HepG2 (cell line): ENCODE measurements around the gene FNDC8. TPM values are rescaled to one million over a fixed set of nuclear protein-coding genes. Genes with fewer than 3 reads are reported as not detected.

Experiments used
- ATAC-seq: fragments of 200-7000 bp; cut with Tn5 transposase; 3 replicates; pipeline ENCODE4 v1.9.1; 2020; ENCODE audit warnings: mild to moderate bottlenecking, moderate library complexity
- BruUV-seq: library from RNA; stranded (reverse); fragments of 400-500 nt; replicated peaks from 2 replicates; lab custom pipeline; 2021; lab: Mats Ljungman, UMichigan
- CTCF ChIA-PET: fragments of 300-600 bp; formaldehyde crosslinking; extraction: SDS; loops from one replicate; lab custom pipeline; 2021; ENCODE audit warnings: low total read pairs, inconsistent platforms, low intra/inter-chr PET ratio; lab: Yijun Ruan, JAX
- POLR2A ChIA-PET: fragments of 350-600 bp; sonication (Branson Sonifier 250); formaldehyde crosslinking; loops from one replicate; lab custom pipeline; 2020; ENCODE audit warnings: antibody characterized with exemption, inconsistent platforms; lab: Yijun Ruan, JAX
- DNase-seq: peaks from one replicate; pipeline ENCODE4 v3.0.0-alpha.2; 2015; ENCODE audit warnings: low spot score
- FAIRE-seq: peaks from 3 replicates; lab custom pipeline; 2011; peaks lifted over from hg19 to GRCh38; lab: Jason Lieb, UNC
- H2AFZ ChIP-seq: one replicate; pipeline ENCODE4 v1.6.1; 2011; ENCODE audit warnings: low read length, inconsistent platforms
- H3K27ac ChIP-seq: fragments of 300-600 bp; 3 replicates; pipeline ENCODE4 v1.8.0; 2011; ENCODE audit warnings: mixed run types, mild to moderate bottlenecking, mixed read lengths, low read length, inconsistent platforms; ENCODE audit not compliant: insufficient read depth; ENCODE audit errors: extremely low read length
- H3K27me3 ChIP-seq, 2 experiments: fragments of 200-600 bp in 1 of 2; 2 replicates in 1 of 2; 3 replicates in 1 of 2; pipeline versions ENCODE4 v1.6.0 to v1.8.0; 2011; ENCODE audit warnings: low read length in 2 of 2, mild to moderate bottlenecking in 2 of 2, moderate library complexity in 2 of 2, inconsistent platforms in 1 of 2; ENCODE audit not compliant: insufficient read depth in 2 of 2, control insufficient read depth in 1 of 2
- H3K36me3 ChIP-seq, 2 experiments: fragments of 200-600 bp in 1 of 2; replicated peaks in 1 of 2; 2 replicates in 1 of 2; 3 replicates in 1 of 2; pipeline versions ENCODE4 v1.5.1 to v1.8.0; 2011; ENCODE audit warnings: low read length in 2 of 2, inconsistent platforms in 1 of 2; ENCODE audit not compliant: insufficient read depth in 2 of 2, control insufficient read depth in 1 of 2
- H3K4me1 ChIP-seq: 2 replicates; pipeline ENCODE4 v1.5.1; 2012; ENCODE audit warnings: low read length, inconsistent platforms; ENCODE audit not compliant: insufficient read depth
- H3K4me2 ChIP-seq: 2 replicates; pipeline ENCODE4 v1.6.0; 2011; ENCODE audit warnings: low read depth, low read length, inconsistent platforms
- H3K4me3 ChIP-seq, 3 experiments: fragments of 200-600 bp in 1 of 3; sonication (generic), shearing (Covaris generic) in 1 of 3; replicated peaks in 1 of 3; 2 replicates each; pipeline ENCODE4 v1.5.1; 2011 to 2016; ENCODE audit warnings: low read length in 3 of 3, inconsistent platforms in 2 of 3, low read depth in 2 of 3, mild to moderate bottlenecking in 2 of 3, control low read depth in 1 of 3, mixed read lengths in 1 of 3; ENCODE audit not compliant: insufficient read depth in 1 of 3
- H3K79me2 ChIP-seq: one replicate; pipeline ENCODE4 v1.6.1; 2011; ENCODE audit warnings: low read length, inconsistent platforms; ENCODE audit not compliant: insufficient read depth
- H3K9ac ChIP-seq: 2 replicates; pipeline ENCODE4 v1.6.0; 2011; ENCODE audit warnings: mild to moderate bottlenecking, low read depth, low read length, inconsistent platforms; ENCODE audit not compliant: insufficient read depth
- H3K9me3 ChIP-seq: 2 replicates; pipeline ENCODE4 v1.5.1; 2012; ENCODE audit warnings: mild to moderate bottlenecking, low read length
- H4K20me1 ChIP-seq: 2 replicates; pipeline ENCODE4 v1.6.0; 2011; ENCODE audit warnings: inconsistent platforms, mild to moderate bottlenecking, low read length, moderate library complexity; ENCODE audit not compliant: insufficient read depth
- CBFB ChIP-seq: sonication (generic); formaldehyde crosslinking; IDR thresholded peaks from 2 replicates; pipeline ENCODE4 v1.4.0; 2020; ENCODE audit warnings: missing genetic modification reagents
- CEBPB ChIP-seq: IDR thresholded peaks from 2 replicates; pipeline ENCODE4 v1.6.1; 2011; ENCODE audit warnings: low read depth, low read length, improper control_type of control experiment, borderline replicate concordance
- DR1 ChIP-seq: sonication (generic); formaldehyde crosslinking; IDR thresholded peaks from 2 replicates; pipeline ENCODE4 v1.8.0; 2021; ENCODE audit warnings: mild to moderate bottlenecking, missing genetic modification reagents, inconsistent platforms
- FOXK2 ChIP-seq: fragments of 450-650 bp; IDR thresholded peaks from 2 replicates; pipeline ENCODE4 v1.6.1; 2016
- FUBP1 ChIP-seq: sonication (generic); formaldehyde crosslinking; IDR thresholded peaks from 2 replicates; pipeline ENCODE4 v1.5.1; 2020; ENCODE audit warnings: missing genetic modification reagents, mild to moderate bottlenecking, borderline replicate concordance
- HNRNPL ChIP-seq: fragments of 200-400 bp; formaldehyde crosslinking; IDR thresholded peaks from 2 replicates; pipeline ENCODE4 v1.6.1; 2017; ENCODE audit warnings: mild to moderate bottlenecking, low read depth, low read length
- KLF16 ChIP-seq, 2 experiments: sonication (generic) in 1 of 2; formaldehyde crosslinking in 1 of 2; IDR thresholded peaks; 2 replicates each; pipeline versions ENCODE4 v1.6.1 to v1.8.0; 2016 to 2023; ENCODE audit warnings: missing genetic modification reagents in 2 of 2, missing compliant biosample characterization in 1 of 2
- KLF6 ChIP-seq: IDR thresholded peaks from 2 replicates; pipeline ENCODE4 v1.8.0; 2016; ENCODE audit warnings: missing biosample characterization, missing genetic modification reagents
- MIXL1 ChIP-seq: IDR thresholded peaks from 2 replicates; pipeline ENCODE4 v1.6.1; 2016
- NCOR1 ChIP-seq: fragments of 200-600 bp; sonication (generic); IDR thresholded peaks from 2 replicates; pipeline ENCODE4 v1.7.0; 2017; ENCODE audit warnings: antibody characterized with exemption, low read length, borderline replicate concordance
- RNF219 ChIP-seq: sonication (generic); formaldehyde crosslinking; IDR thresholded peaks from 2 replicates; pipeline ENCODE4 v1.5.0; 2020; ENCODE audit warnings: mild to moderate bottlenecking, missing genetic modification reagents
- TARDBP ChIP-seq: sonication (generic); formaldehyde crosslinking; IDR thresholded peaks from 2 replicates; pipeline ENCODE4 v1.8.0; 2022; ENCODE audit warnings: mild to moderate bottlenecking, missing genetic modification reagents
- TFE3 ChIP-seq: IDR thresholded peaks from 2 replicates; pipeline ENCODE4 v1.6.1; 2016
- U2AF1 ChIP-seq: fragments of 200-400 bp; formaldehyde crosslinking; optimal IDR thresholded peaks from 2 replicates; pipeline ENCODE3; 2017; ENCODE audit warnings: mild to moderate bottlenecking, low read depth, low read length
- ZNF138 ChIP-seq: sonication (generic); formaldehyde crosslinking; IDR thresholded peaks from 2 replicates; pipeline ENCODE4 v1.5.0; 2020; ENCODE audit warnings: mild to moderate bottlenecking, low read depth, missing genetic modification reagents
- ZNF724P ChIP-seq: sonication (generic); formaldehyde crosslinking; IDR thresholded peaks from 2 replicates; pipeline ENCODE4 v1.8.0; 2022; ENCODE audit warnings: missing genetic modification reagents, borderline replicate concordance
- ZNF773 ChIP-seq: sonication (generic); formaldehyde crosslinking; IDR thresholded peaks from 2 replicates; pipeline ENCODE4 v1.4.0; 2020; ENCODE audit warnings: missing genetic modification reagents, borderline replicate concordance
- ZSCAN29 ChIP-seq: sonication (generic); formaldehyde crosslinking; conservative IDR thresholded peaks from 2 replicates; pipeline ENCODE4 v1.4.0; 2020; ENCODE audit warnings: mild to moderate bottlenecking, missing genetic modification reagents
- WGBS: methylation state at CpG from one replicate; pipeline ENCODE4 v1.1.6; 2017; ENCODE audit warnings: low lambda C conversion rate; 5-methylcytosine and 5-hydroxymethylcytosine counted together
- in situ Hi-C: cut with HindIII; loops from 2 replicates; pipeline ENCODE4 v1.10.0; 2017; ENCODE audit warnings: low pct_unique_long_range_greater_than_20kb; ENCODE audit not compliant: extremely low pct_ligation_motif_present
- intact Hi-C: fragments of 100-400 bp; cut with micrococcal nuclease; formaldehyde crosslinking; loops from one replicate; pipeline ENCODE4 v1.10.0; 2022; ENCODE audit not compliant: unreplicated experiment
- polyA plus RNA-seq, 8 experiments: library from polyadenylated mRNA; depleted of rRNA in 3 of 8; stranded (reverse) in 7 of 8; unstranded in 1 of 8; fragments of >200 nt; fragmentation: Illumina TruSeq in 4 of 8; extraction: Trizol in 4 of 8; gene quantifications; 2 replicates each; pipeline versions ENCODE4 v1.2.1 to v1.2.3, GENCODE V29; 2011 to 2016; ENCODE audit warnings: low read depth in 4 of 8, missing spikeins in 1 of 8, mixed read lengths in 1 of 8; ENCODE audit not compliant: insufficient read depth in 1 of 8
- total RNA-seq, 5 experiments: library from RNA; depleted of rRNA; stranded (reverse); fragments of >200 nt; fragmentation: Illumina TruSeq; extraction: Trizol; gene quantifications; 2 replicates each; pipeline ENCODE4 v1.2.3, GENCODE V29; 2016; ENCODE audit warnings: low read depth in 1 of 5

The FNDC8 gene
- total and polyA plus RNA-seq, 2 of the 13 experiments (the other 11 are each of a cell fraction or from before 2014, with no cell fraction given) = not detected

- BruUV-seq = TSS peak; percentile 83
- Histone ChIP-seq H3K4me3 (peak within 1 kb of the TSS; percentile 86 to 97 (median 93)), H2AFZ (peak within 1 kb of the TSS; percentile 23), H3K36me3 (peaks cover 14 to 31% of the 10 kb centered on the region in 2 experiments), H3K4me2 (peak within 1 kb of the TSS; percentile 93), H3K9ac (peak within 1 kb of the TSS; percentile 93), H3K27me3 (peaks cover 1 to 10% of the 10 kb centered on the region in 2 experiments; a peak in 2 of 5 replicates), H3K4me1 (peaks cover 35% of the 10 kb centered on the region), H4K20me1 (no peaks in the 10 kb centered on the region), H3K27ac (peak within 1 kb of the TSS; percentile 58), H3K9me3 (no peaks in the 10 kb centered on the region), H3K79me2 (peaks cover 13% of the 10 kb centered on the region)
- peak; percentile 65 for DNase-seq
- POLR2A ChIA-PET = interaction anchor here (1.2 to 1.3 kb wide), 2 partner anchors 22 to 437 kb away, joined by 4 to 8 read pairs; partner anchors contain the start of genes PEX12 and RAD51D
- in situ Hi-C loops (no loop called here), intact Hi-C loops (no loop called here)
- peak; percentile 51 for FAIRE-seq
- 0% methylated on average over 3 of the region's 65 CpGs for WGBS
- ATAC-seq = peak; percentile 94
- CTCF ChIA-PET = interaction anchor here (1.2 to 1.4 kb wide), 2 partner anchors 23 to 53 kb away, joined by 3 to 4 read pairs; partner anchors contain the start of gene RAD51D
- TF ChIP-seq FUBP1 (CRISPR knock-in tag) (no peak), FOXK2 (no peak), U2AF1 (peak; percentile 40), CBFB (CRISPR knock-in tag) (peak; percentile 88; the same call in 1 of the 2 replicates), TFE3 (peak; percentile 48; the same call in 1 of the 2 replicates), CEBPB (no peak), ZSCAN29 (CRISPR knock-in tag) (no peak), MIXL1 (CRISPR knock-in tag) (0 out of 2 replicates have a peak, but pooled peaks have one; percentile 51), DR1 (CRISPR knock-in tag) (peak; percentile 86), ZNF138 (CRISPR knock-in tag) (no peak), KLF6 (peak; percentile 80; the same call in 1 of the 2 replicates), RNF219 (no peak), TARDBP (CRISPR knock-in tag) (peak; percentile 83), ZNF773 (CRISPR knock-in tag) (no peak), KLF16 (CRISPR knock-in tag; IDR thresholded peaks at IDR 0.05) (peak; percentile 31 to 97; a peak in 3 of 4 replicates), HNRNPL (no peak), NCOR1 (no peak), ZNF724P (CRISPR knock-in tag) (no peak)
Observed at GRCh38 chr17:35141681-35142466, 20.5 kb downstream of the FNDC8 start, which contains the start of gene NLE1. Gene NLE1 (minus strand): TSS chr17:35142303. CDS start chr17:35142275, 28 bp downstream.
